Measurements from ENCODE around the gene ZNF81.

ZNF81 gene

DNA sequence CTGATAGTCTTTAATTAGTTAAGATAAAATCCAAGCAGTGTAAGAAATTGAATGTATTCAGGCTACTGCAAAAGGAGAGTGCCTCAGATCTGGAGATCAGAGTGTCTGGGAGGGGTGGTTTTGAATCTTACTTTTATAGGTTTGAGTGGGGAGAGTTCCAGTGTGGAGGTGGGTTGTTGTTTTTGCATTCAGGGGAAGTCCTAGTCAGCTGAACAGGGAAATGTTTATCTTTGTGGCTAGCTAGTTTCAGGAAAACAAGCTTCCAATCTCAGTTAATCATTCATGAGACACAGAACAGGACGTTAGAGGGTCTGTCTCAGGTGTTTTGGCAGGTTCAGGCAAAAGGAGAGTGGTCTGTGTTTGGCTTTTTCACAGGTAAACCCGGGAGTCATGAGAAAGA lies 26.0 kb downstream of the ZNF81 start:
- no peak for TF ChIP-seq ZFP30 (CRISPR knock-in tag; IDR thresholded peaks at IDR 0.05)
- no peak for TF ChIP-seq ZNF8 (CRISPR knock-in tag; IDR thresholded peaks at IDR 0.05)
- no peak for TF ChIP-seq ZNF565 (CRISPR knock-in tag; conservative IDR thresholded peaks at IDR 0.05; ENCODE audit: low read depth)
- ATAC-seq = no peak

DNA sequence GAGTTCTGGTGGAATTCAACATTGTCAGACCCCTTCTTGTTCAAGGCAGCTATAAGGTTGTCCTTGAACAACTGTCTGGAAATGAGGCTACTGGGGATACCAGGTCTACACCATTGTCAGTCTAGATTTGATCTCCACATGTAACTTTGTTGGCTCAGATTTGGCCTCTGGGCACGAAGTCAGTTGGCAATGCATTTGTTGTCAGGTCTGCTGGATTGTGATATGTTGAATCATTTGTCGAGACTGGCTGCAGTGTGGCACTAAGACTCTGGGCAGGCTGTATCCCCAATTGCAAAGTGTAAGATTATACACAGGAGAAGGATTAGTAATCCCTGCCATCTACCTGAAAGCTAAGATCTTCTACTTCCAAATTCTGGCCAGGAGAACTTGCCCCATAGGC lies 26.5 kb downstream of the ZNF81 start:
- ATAC-seq = no peak
- TF ChIP-seq SNAI2 (CRISPR knock-in tag; IDR thresholded peaks at IDR 0.05) (no peak), ZFP3 (CRISPR knock-in tag; IDR thresholded peaks at IDR 0.05) (no peak), ZNF8 (CRISPR knock-in tag; IDR thresholded peaks at IDR 0.05) (no peak), TSHZ2 (CRISPR knock-in tag; IDR thresholded peaks at IDR 0.05) (no peak), POU6F1 (CRISPR knock-in tag; IDR thresholded peaks at IDR 0.05; ENCODE audit: borderline replicate concordance, low read depth) (no peak), BACH2 (CRISPR knock-in tag; IDR thresholded peaks at IDR 0.05; ENCODE audit: borderline replicate concordance) (no peak), GLIS3 (CRISPR knock-in tag; IDR thresholded peaks at IDR 0.05) (no peak), ZNF565 (CRISPR knock-in tag; conservative IDR thresholded peaks at IDR 0.05; ENCODE audit: low read depth) (no peak), CREB5 (CRISPR knock-in tag; IDR thresholded peaks at IDR 0.05; ENCODE audit: low read depth) (no peak), ZNF70 (CRISPR knock-in tag; IDR thresholded peaks at IDR 0.05) (no peak), TOX (CRISPR knock-in tag; IDR thresholded peaks at IDR 0.05; ENCODE audit: borderline replicate concordance) (no peak), ISL1 (CRISPR knock-in tag; IDR thresholded peaks at IDR 0.05) (no peak), ZFP30 (CRISPR knock-in tag; IDR thresholded peaks at IDR 0.05) (no peak)
- TF ChIP-seq, protein P1, sequence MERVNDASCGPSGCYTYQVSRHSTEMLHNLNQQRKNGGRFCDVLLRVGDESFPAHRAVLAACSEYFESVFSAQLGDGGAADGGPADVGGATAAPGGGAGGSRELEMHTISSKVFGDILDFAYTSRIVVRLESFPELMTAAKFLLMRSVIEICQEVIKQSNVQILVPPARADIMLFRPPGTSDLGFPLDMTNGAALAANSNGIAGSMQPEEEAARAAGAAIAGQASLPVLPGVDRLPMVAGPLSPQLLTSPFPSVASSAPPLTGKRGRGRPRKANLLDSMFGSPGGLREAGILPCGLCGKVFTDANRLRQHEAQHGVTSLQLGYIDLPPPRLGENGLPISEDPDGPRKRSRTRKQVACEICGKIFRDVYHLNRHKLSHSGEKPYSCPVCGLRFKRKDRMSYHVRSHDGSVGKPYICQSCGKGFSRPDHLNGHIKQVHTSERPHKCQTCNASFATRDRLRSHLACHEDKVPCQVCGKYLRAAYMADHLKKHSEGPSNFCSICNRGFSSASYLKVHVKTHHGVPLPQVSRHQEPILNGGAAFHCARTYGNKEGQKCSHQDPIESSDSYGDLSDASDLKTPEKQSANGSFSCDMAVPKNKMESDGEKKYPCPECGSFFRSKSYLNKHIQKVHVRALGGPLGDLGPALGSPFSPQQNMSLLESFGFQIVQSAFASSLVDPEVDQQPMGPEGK (CRISPR knock-in tag; IDR thresholded peaks at IDR 0.05; ENCODE audit: borderline replicate concordance) = no peak

DNA sequence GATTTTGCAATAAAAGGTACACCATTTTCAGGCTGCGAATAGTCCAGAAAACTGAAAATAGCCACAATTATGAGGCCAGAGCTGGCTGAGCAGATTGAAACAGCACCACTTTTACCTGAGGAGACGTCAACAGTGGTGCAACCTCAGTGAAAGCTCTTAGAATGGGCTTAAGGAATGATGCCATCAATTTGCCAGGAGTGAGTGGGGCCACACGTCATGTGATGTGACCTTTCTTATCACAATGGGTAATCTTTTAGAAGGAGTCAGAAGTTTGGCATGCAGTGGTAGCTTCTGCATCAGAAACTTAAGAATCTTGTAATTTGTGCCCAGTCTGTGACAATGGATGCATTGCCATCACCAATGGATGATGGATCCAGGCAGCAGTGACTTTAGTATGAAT lies 27.6 kb downstream of the ZNF81 start:
- TF ChIP-seq ZFP3 (CRISPR knock-in tag; IDR thresholded peaks at IDR 0.05) = no peak
- TF ChIP-seq TOX (CRISPR knock-in tag; IDR thresholded peaks at IDR 0.05; ENCODE audit: borderline replicate concordance) = no peak
- no peak for TF ChIP-seq PPARA (CRISPR knock-in tag; IDR thresholded peaks at IDR 0.05; ENCODE audit: borderline replicate concordance)
- no peak for TF ChIP-seq GLIS3 (CRISPR knock-in tag; IDR thresholded peaks at IDR 0.05)
- TF ChIP-seq ZC3H10 (CRISPR knock-in tag; IDR thresholded peaks at IDR 0.05) = no peak
- no peak for TF ChIP-seq ARNTL (CRISPR knock-in tag; IDR thresholded peaks at IDR 0.05; ENCODE audit: borderline replicate concordance, low read depth)
- TF ChIP-seq, protein P1 (CRISPR knock-in tag; IDR thresholded peaks at IDR 0.05; ENCODE audit: borderline replicate concordance) = no peak
- TF ChIP-seq OSR1 (CRISPR knock-in tag; IDR thresholded peaks at IDR 0.05) = no peak
- no peak for TF ChIP-seq ZFP30 (CRISPR knock-in tag; IDR thresholded peaks at IDR 0.05)
- TF ChIP-seq ZNF565 (CRISPR knock-in tag; conservative IDR thresholded peaks at IDR 0.05; ENCODE audit: low read depth) = no peak
- TF ChIP-seq POU6F1 (CRISPR knock-in tag; IDR thresholded peaks at IDR 0.05; ENCODE audit: borderline replicate concordance, low read depth) = no peak
- no peak for TF ChIP-seq SNAI2 (CRISPR knock-in tag; IDR thresholded peaks at IDR 0.05)
- no peak for TF ChIP-seq RARB (CRISPR knock-in tag; IDR thresholded peaks at IDR 0.05)
- TF ChIP-seq CREB5 (CRISPR knock-in tag; IDR thresholded peaks at IDR 0.05; ENCODE audit: low read depth) = no peak
- TF ChIP-seq ESRRG (CRISPR knock-in tag; IDR thresholded peaks at IDR 0.05) = no peak

More for the DNA sequence above, 27.6 kb downstream of the ZNF81 start:
- no peak for ATAC-seq
